RWPE1 (cell line): ENCODE measurements around the gene ZNF653.
A peak's percentile ranks its signal among the peaks of the same experiment; 100 is the strongest.
"Not testable (repeated sequence)": the region's sequence is repeated elsewhere in the genome, so short reads cannot be mapped to it uniquely, and the experiment has no call there.

Experiments
- CTCF ChIA-PET: fragments of 350-600 bp; sonication (Branson Sonifier 250); formaldehyde crosslinking; extraction: SDS; loops from one replicate; lab custom pipeline; 2021; lab: Yijun Ruan, JAX
- POLR2A ChIA-PET: fragments of 400-600 bp; formaldehyde crosslinking; extraction: SDS; loops from one replicate; lab custom pipeline; 2020; ENCODE audit warnings: antibody characterized with exemption; ENCODE audit not compliant: low non-redundant PET; lab: Yijun Ruan, JAX
- DNase-seq: peaks from one replicate; pipeline ENCODE4 v3.0.0; 2012; ENCODE audit warnings: low spot score
- H3K27ac ChIP-seq: fragments of 450-650 bp; 2 replicates; pipeline ENCODE4 v1.5.1; 2017
- TF ChIP-seq, protein P1 (sequence below): fragments of 450-650 bp; conservative IDR thresholded peaks from 2 replicates; pipeline ENCODE4 v1.5.1; 2017; ENCODE audit warnings: low read depth, mild to moderate bottlenecking

ZNF653 gene

DNA sequence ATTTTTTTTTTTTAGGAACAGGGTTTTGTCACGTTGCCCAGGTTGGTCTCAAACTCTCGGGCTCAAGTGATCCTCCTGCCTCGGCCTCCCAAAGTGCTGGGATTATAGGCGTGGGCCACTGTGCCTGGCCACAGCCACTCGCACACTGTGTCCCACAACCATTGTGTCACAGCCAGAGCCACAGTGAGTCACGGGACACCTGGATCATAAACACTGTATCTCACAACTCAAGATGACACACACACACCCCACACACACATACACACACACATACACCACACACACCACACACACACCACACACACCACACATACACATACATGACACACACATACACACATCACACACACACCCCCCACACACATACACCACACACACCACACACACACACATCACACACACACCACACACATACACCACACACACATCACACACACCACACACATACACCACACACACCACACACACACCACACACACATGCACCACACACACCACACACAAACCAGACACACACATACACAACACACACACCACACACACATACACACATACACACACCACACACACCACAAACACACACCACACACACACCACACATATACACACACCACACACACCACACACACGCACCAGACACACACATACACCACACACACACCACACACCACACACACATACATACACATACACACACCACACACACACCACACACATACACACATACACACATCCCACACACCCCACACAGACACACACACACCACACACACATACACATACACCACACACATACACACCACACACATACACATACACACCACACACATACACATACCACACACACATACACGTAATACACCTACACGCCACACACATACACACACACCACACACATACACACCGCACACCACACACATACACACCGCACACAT, 41.0 kb downstream of the ZNF653 start:
- ChIA-PET POLR2A (no interaction called here), CTCF (interaction anchor here (1.3 kb wide), 1 partner anchor 18 kb away, joined by 4 read pairs; no protein-coding TSS in a partner anchor)
- no peak overlapping the region for H3K27ac ChIP-seq
- TF ChIP-seq, protein P1, sequence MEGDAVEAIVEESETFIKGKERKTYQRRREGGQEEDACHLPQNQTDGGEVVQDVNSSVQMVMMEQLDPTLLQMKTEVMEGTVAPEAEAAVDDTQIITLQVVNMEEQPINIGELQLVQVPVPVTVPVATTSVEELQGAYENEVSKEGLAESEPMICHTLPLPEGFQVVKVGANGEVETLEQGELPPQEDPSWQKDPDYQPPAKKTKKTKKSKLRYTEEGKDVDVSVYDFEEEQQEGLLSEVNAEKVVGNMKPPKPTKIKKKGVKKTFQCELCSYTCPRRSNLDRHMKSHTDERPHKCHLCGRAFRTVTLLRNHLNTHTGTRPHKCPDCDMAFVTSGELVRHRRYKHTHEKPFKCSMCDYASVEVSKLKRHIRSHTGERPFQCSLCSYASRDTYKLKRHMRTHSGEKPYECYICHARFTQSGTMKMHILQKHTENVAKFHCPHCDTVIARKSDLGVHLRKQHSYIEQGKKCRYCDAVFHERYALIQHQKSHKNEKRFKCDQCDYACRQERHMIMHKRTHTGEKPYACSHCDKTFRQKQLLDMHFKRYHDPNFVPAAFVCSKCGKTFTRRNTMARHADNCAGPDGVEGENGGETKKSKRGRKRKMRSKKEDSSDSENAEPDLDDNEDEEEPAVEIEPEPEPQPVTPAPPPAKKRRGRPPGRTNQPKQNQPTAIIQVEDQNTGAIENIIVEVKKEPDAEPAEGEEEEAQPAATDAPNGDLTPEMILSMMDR, result no peak
- no peak for DNase-seq

DNA sequence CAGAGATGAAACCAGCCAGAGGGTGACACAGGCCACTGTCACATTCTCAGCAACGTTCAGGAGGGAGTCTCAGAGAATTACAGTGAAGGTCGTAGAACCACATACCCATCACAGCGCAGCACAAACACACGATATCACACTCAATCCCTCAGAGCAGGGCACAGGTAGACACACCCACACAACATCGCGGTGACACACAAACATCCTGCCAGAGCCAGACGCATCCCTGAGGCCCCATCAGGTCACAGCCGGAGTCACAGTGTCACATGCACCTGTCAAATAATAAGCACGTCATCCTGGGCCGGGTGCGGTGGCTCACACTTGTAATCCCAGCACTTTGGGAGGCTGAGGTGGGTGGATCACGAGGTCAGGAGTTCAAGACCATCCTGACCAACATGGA, 42.2 kb downstream of the ZNF653 start:
- no peak overlapping the region for H3K27ac ChIP-seq
- ChIA-PET POLR2A (no interaction called here), CTCF (interaction anchor here (1.3 kb wide), 1 partner anchor 19 kb away, joined by 4 read pairs; no protein-coding TSS in a partner anchor)
- TF ChIP-seq, protein P1, result no peak
- DNase-seq, result no peak

DNA sequence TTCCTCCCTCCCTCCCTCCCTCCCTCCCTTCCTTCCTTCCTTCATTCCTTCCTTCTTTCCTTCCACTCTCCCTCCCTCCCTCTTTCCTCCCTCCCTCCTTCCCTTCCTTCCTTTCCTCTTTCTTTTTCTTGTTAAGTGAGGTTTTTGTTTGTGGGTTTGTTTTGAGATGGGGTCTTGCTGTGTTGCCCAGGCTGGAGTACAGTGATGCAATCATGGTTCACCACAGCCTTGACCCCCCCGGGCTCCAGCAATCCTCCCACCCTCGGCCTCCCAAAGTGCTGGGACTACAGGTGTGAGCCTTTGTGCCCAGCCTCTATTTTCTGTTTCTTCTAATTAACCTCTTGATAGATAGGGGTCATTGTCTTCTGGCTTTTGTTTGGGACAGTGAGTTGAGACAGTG, 44.2 kb downstream of the ZNF653 start:
- POLR2A ChIA-PET, result interaction anchor here (0.7 kb wide), 1 partner anchor 81 kb away, joined by 4 read pairs; no protein-coding TSS in a partner anchor
- no peak overlapping the region for H3K27ac ChIP-seq
- DNase-seq, result no peak
- CTCF ChIA-PET, result interaction anchor here (0.6 kb wide), 1 partner anchor 88 kb away, joined by 3 read pairs; no protein-coding TSS in a partner anchor
- TF ChIP-seq, protein P1, result no peak

DNA sequence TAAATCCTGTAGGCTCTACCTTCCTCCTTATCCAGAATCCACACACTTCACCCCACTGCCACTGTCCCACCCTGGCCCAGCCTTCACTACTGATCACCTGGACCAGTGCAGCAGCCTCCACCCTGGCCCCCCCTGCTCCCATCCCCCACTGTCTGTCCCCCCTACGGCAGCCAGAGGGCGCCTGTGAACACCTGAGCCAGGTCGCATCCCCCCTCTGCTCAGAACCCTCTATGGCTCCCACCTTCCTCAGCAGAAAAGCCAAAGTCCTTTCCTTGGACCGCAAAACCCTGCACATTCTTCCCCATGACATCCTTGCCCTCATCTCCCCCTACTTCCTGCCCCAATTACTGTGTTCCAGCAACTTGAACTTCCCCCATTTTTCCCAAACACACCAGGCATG, 45.4 kb downstream of the ZNF653 start:
- no peak for DNase-seq
- H3K27ac ChIP-seq, result no peak overlapping the region
- TF ChIP-seq, protein P1, result 0 out of 2 replicates have a peak, but pooled peaks have one; percentile 15
- CTCF ChIA-PET, result no interaction called here
- POLR2A ChIA-PET, result no interaction called here

DNA sequence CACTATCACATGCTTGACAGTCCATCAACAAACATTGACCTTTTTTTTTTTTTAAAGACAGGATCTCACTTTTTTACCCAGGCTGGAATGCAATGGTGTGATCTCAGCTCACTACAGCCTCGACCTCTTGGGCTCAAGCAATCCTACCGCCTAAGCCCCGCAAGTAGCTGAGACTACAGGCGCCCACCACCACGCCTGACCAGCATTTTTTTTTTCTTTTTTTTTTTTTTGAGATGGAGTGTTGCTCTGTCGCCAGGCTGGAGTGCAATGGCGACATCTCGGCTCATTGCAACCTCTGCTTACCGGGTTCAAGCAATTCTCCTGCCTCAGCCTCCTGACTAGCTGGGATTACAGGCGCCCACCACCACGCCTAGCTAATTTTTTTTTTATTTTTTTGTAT, 46.7 kb downstream of the ZNF653 start:
- H3K27ac ChIP-seq, POLR2A ChIA-PET, DNase-seq: not testable (repeated sequence)
- CTCF ChIA-PET, result interaction anchor here (0.6 to 1.0 kb wide), 4 partner anchors 9 to 39 kb away, joined by 3 to 4 read pairs (median 3); partner anchors contain the start of gene PRKCSH

DNA sequence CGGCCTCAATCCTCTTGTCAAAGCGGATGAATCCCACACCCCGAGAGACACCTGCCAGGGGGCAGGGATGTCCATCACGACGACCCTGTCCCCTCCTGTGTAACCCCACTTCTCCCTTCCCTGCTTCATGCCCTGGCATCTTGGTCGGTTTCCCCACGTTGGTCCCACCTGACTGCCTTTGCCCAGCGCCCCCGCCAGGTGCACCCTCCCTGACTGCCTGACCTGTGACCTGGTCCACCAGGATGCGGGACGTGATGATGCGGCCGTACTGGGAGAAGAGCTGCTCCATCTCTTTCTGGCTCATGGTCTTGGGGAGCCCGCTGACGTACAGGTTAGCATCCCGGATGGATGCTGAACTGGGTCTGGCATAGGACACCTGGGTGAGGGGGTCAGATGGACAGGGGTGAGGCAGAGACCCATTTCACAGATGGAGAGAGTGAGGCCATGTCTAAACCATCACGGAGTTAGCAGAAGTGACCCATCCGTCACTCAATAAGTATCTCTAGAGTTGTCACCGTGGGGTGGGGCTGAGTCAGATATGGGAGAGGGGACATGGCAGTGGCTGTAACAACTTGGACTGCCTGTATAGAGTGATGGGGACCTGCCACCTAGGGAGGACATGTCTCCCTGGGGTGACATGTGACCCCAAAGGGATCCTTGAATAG, 47.3 kb downstream of the ZNF653 start:
- CTCF ChIA-PET, result no interaction called here
- TF ChIP-seq, protein P1, result no peak
- DNase-seq, result no peak
- POLR2A ChIA-PET, result no interaction called here
- no peak overlapping the region for H3K27ac ChIP-seq
